Osteoblast (primary cell): ENCODE results near the gene MYOZ2. TPM values are rescaled to one million over a fixed set of nuclear protein-coding genes. Genes with fewer than 3 reads are reported as not detected.

Experiments
- DNase-seq: peaks from one replicate; pipeline ENCODE4 v3.0.0; 2011; ENCODE audit warnings: low spot score, mixed read lengths; ENCODE audit not compliant: insufficient read length; ENCODE audit errors: missing footprints
- H2AFZ ChIP-seq: 2 replicates; pipeline ENCODE4 v1.6.0; 2011; ENCODE audit warnings: mild to moderate bottlenecking, low read length
- H3K27ac ChIP-seq: 2 replicates; pipeline ENCODE4 v1.5.1; 2011; ENCODE audit warnings: mild to moderate bottlenecking, low read depth, low read length, moderate library complexity
- H3K27me3 ChIP-seq: 2 replicates; pipeline ENCODE4 v1.6.0; 2012; ENCODE audit warnings: mild to moderate bottlenecking, control low read depth, inconsistent platforms, low read length, moderate library complexity; ENCODE audit not compliant: insufficient read depth
- H3K36me3 ChIP-seq: 2 replicates; pipeline ENCODE4 v1.5.1; 2011; ENCODE audit warnings: mild to moderate bottlenecking, low read length, control low read depth, moderate library complexity; ENCODE audit not compliant: insufficient read depth
- H3K4me1 ChIP-seq: 2 replicates; pipeline ENCODE4 v1.5.1; 2011; ENCODE audit warnings: mild to moderate bottlenecking, low read length, control low read depth, moderate library complexity; ENCODE audit not compliant: insufficient read depth
- H3K4me2 ChIP-seq: 2 replicates; pipeline ENCODE4 v1.6.0; 2011; ENCODE audit warnings: mild to moderate bottlenecking, low read length; ENCODE audit not compliant: insufficient read depth
- H3K4me3 ChIP-seq: fragments of 200-600 bp; sonication (generic); 3 replicates; pipeline ENCODE4 v1.5.1; 2012; ENCODE audit warnings: mild to moderate bottlenecking, low read length, inconsistent platforms; ENCODE audit not compliant: insufficient read depth
- H3K79me2 ChIP-seq: 2 replicates; pipeline ENCODE4 v1.6.0; 2012; ENCODE audit warnings: mild to moderate bottlenecking, low read length, control low read depth, inconsistent platforms; ENCODE audit not compliant: insufficient read depth
- H3K9me3 ChIP-seq: 2 replicates; pipeline ENCODE4 v1.5.1; 2011; ENCODE audit warnings: low read depth, low read length, control low read depth
- H4K20me1 ChIP-seq: 2 replicates; pipeline ENCODE4 v1.6.0; 2012; ENCODE audit warnings: mild to moderate bottlenecking, low read length, control low read depth; ENCODE audit not compliant: insufficient read depth
- CTCF ChIP-seq: IDR thresholded peaks from 2 replicates; pipeline ENCODE4 v1.5.1; 2011; ENCODE audit warnings: mild to moderate bottlenecking, low read depth, low read length, moderate library complexity; ENCODE audit errors: extremely low read depth
- total RNA-seq: library from RNA; depleted of rRNA; stranded (reverse); fragments of >200 nt; gene quantifications from 2 replicates; pipeline ENCODE4 v1.2.3, GENCODE V29; 2012

Gene MYOZ2
- total RNA-seq, 1 donor = 0.36 TPM

DNA sequence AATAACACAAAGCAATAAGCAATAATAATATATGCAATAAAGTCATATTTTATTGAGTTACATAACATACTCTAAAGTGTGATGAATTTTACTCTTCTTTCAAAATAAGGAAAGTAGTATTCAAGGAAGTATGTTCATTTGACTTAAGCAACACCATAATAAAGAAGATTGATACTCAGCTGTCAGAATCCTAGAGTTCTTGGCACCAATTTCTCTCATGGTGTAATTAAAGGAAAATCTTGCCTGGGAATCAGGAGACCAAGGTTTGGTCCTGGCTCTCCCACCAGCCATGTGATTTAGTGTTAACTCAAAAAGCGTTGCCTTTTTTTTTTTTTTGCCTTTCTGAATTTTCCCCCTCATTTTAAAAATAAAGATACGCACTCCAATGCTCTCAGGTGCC is 17.1 kb downstream of the MYOZ2 start:
- Histone ChIP-seq H4K20me1 (no peaks in the 10 kb centered on the region), H3K4me3 (no peak overlapping the region), H3K9me3 (no peaks in the 10 kb centered on the region), H3K4me1 (no peaks in the 10 kb centered on the region), H3K4me2 (no peak overlapping the region), H2AFZ (no peak overlapping the region), H3K36me3 (no peaks in the 10 kb centered on the region), H3K27me3 (no peaks in the 10 kb centered on the region), H3K27ac (no peak overlapping the region), H3K79me2 (no peaks in the 10 kb centered on the region)
- TF ChIP-seq CTCF = no peak
- no peak for DNase-seq

DNA sequence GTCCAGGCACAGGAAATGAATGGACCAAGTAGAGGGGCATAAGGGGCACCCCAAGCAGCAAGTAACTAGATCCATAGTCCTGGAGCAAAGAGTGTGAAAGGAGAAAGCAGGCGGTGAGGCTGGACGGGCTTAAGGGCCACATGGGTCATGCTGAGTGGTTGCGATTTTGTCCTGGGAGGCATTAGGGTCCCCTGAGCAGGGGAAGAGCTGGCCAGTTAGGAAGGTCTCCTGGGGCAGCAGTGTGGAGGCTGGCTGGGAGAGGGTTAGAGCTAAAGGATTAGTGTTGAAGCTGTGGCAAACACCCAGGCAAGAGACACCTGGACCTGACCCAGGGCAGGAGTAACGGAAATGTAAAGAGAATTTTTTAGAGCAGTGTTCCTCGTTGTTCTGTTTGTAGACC is 26.5 kb downstream of the MYOZ2 start:
- Histone ChIP-seq H3K79me2 (no peaks in the 10 kb centered on the region), H3K4me1 (no peaks in the 10 kb centered on the region), H3K4me2 (no peak overlapping the region), H4K20me1 (no peaks in the 10 kb centered on the region), H3K9me3 (no peaks in the 10 kb centered on the region), H2AFZ (no peak overlapping the region), H3K36me3 (no peaks in the 10 kb centered on the region), H3K4me3 (no peak overlapping the region), H3K27ac (no peak overlapping the region), H3K27me3 (no peaks in the 10 kb centered on the region)
- no peak for DNase-seq
- TF ChIP-seq CTCF = no peak

DNA sequence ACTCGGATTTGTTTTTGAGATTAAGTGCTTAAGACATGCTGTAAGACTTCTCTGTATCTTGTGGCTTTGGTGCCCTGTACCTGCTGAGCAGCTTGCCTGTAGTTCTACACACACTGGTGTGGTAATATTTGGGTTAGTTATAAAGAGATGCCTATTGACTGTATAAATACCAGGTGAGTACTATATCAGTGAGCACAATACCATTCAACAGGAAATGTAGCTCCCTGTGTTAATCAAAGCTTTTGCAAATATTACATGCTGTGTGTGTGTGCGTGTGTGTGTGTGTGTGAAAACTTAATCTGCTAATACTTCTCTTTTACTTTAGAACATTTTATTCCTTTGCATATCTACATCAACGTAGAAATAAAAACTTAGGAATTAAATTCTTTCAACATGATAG is 30.1 kb downstream of the MYOZ2 start:
- no peak for DNase-seq
- Histone ChIP-seq H3K4me1 (no peaks in the 10 kb centered on the region), H3K27me3 (no peaks in the 10 kb centered on the region), H2AFZ (no peak overlapping the region), H3K79me2 (no peaks in the 10 kb centered on the region), H3K9me3 (no peaks in the 10 kb centered on the region), H3K27ac (no peak overlapping the region), H3K4me3 (no peak overlapping the region), H4K20me1 (no peaks in the 10 kb centered on the region), H3K36me3 (no peaks in the 10 kb centered on the region), H3K4me2 (no peak overlapping the region)
- no peak for TF ChIP-seq CTCF

- Histone ChIP-seq H4K20me1 (no peaks in the 10 kb centered on the region), H3K4me2 (no peak overlapping the region), H3K4me1 (no peaks in the 10 kb centered on the region), H3K36me3 (no peaks in the 10 kb centered on the region), H2AFZ (no peak overlapping the region), H3K4me3 (no peak overlapping the region), H3K27me3 (no peaks in the 10 kb centered on the region), H3K79me2 (no peaks in the 10 kb centered on the region), H3K27ac (no peak overlapping the region), H3K9me3 (no peaks in the 10 kb centered on the region)
- no peak for TF ChIP-seq CTCF
- DNase-seq = no peak
Observed at GRCh38 chr4:119170195-119170594, 34.6 kb downstream of the MYOZ2 start.
